K562 (cell line): ENCODE results near the gene SELPLG. TPM values are rescaled to one million over a fixed set of nuclear protein-coding genes. Genes with fewer than 3 reads are reported as not detected.

Experiments
- AFF1 ChIP-seq, 2 experiments: fragments of 450-650 bp; IDR thresholded peaks; 2 replicates each; pipeline ENCODE4 v1.6.1; 2018; ENCODE audit warnings: mild to moderate bottlenecking in 2 of 2, low read depth in 1 of 2; ENCODE audit not compliant: partially characterized antibody in 2 of 2
- ARID1B ChIP-seq: fragments of 450-650 bp; IDR thresholded peaks from 2 replicates; pipeline ENCODE4 v1.6.1; 2016; ENCODE audit warnings: antibody characterized with exemption, mild to moderate bottlenecking, inconsistent platforms
- FOS ChIP-seq: IDR thresholded peaks from 3 replicates; pipeline ENCODE4 v1.6.1; 2011; ENCODE audit not compliant: insufficient read length; ENCODE audit errors: extremely low read depth
- GMEB1 ChIP-seq: fragments of 250-450 bp; sonication (Bioruptor Pico); IDR thresholded peaks from 2 replicates; pipeline ENCODE4 v1.4.0; 2020; ENCODE audit warnings: mild to moderate bottlenecking
- HNRNPH1 ChIP-seq: fragments of 200-400 bp; formaldehyde crosslinking; optimal IDR thresholded peaks from 2 replicates; pipeline ENCODE3; 2017; ENCODE audit warnings: low read depth, mild to moderate bottlenecking, low read length, moderate library complexity
- KLF10 ChIP-seq: fragments of 250-450 bp; sonication (Bioruptor Pico); IDR thresholded peaks from 2 replicates; pipeline ENCODE4 v1.6.1; 2021; ENCODE audit warnings: matching md5 sums
- MAFG ChIP-seq: fragments of 450-650 bp; conservative IDR thresholded peaks from 2 replicates; pipeline ENCODE4 v1.6.1; 2016; ENCODE audit warnings: missing genetic modification characterization, missing compliant biosample characterization
- MCM5 ChIP-seq: fragments of 450-650 bp; IDR thresholded peaks from 2 replicates; pipeline ENCODE4 v1.6.1; 2016; ENCODE audit warnings: low read depth
- MEF2A ChIP-seq: IDR thresholded peaks from 2 replicates; pipeline ENCODE4 v1.6.1; 2011; ENCODE audit warnings: low read depth, mild to moderate bottlenecking, low read length, moderate library complexity; ENCODE audit not compliant: control insufficient read depth
- NR4A1 ChIP-seq, 2 experiments: fragments of 250-450 bp in 1 of 2; fragments of 450-650 bp in 1 of 2; sonication (Bioruptor Pico) in 1 of 2; IDR thresholded peaks; 2 replicates each; pipeline versions ENCODE4 v1.4.0 to v1.6.1; 2016 to 2020; ENCODE audit warnings: mild to moderate bottlenecking in 2 of 2, missing compliant biosample characterization in 1 of 2, missing genetic modification characterization in 1 of 2, moderate library complexity in 1 of 2
- POLR2AphosphoS5 ChIP-seq: IDR thresholded peaks from 2 replicates; pipeline ENCODE4 v1.6.1; 2011; ENCODE audit warnings: mild to moderate bottlenecking, low read depth, low read length, moderate library complexity; ENCODE audit not compliant: control insufficient read depth, insufficient read depth
- SAP30 ChIP-seq: fragments of 200-600 bp; sonication (generic); IDR thresholded peaks from 2 replicates; pipeline ENCODE4 v1.6.1; 2012; ENCODE audit warnings: borderline replicate concordance, low read depth, mild to moderate bottlenecking, moderate library complexity, low read length, control low read depth, inconsistent platforms; ENCODE audit not compliant: insufficient read depth, poor library complexity, severe bottlenecking
- ZNF134 ChIP-seq: fragments of 250-450 bp; sonication (Bioruptor Pico); conservative IDR thresholded peaks from 2 replicates; pipeline ENCODE4 v1.4.0; 2020
- ZNF197 ChIP-seq: fragments of 200-800 bp; sonication (Bioruptor generic); IDR thresholded peaks from 2 replicates; pipeline ENCODE4 v1.6.1; 2016; ENCODE audit warnings: low read depth, missing genetic modification characterization, missing compliant biosample characterization
- ZNF311 ChIP-seq: fragments of 250-450 bp; sonication (Bioruptor Pico); IDR thresholded peaks from 2 replicates; pipeline ENCODE4 v1.4.0; 2020; ENCODE audit warnings: mild to moderate bottlenecking, moderate library complexity
- polyA plus RNA-seq, 8 experiments: library from polyadenylated mRNA; depleted of rRNA in 4 of 8; stranded (reverse) in 5 of 8; unstranded in 3 of 8; fragments of >200 nt; fragmentation: Nextera tagmentation in 2 of 8; fragmentation: Illumina TruSeq in 1 of 8; extraction: Ambion mirVana in 2 of 8; extraction: Trizol in 1 of 8; gene quantifications; 2 replicates each; pipeline versions ENCODE4 v1.2.1 to v1.2.3, GENCODE V29; 2011 to 2014; ENCODE audit warnings: inconsistent platforms in 1 of 8, missing spikeins in 1 of 8
- total RNA-seq, 7 experiments: library from RNA; depleted of rRNA in 6 of 7; stranded (reverse); fragments of >200 nt in 6 of 7; fragmentation: Illumina TruSeq in 2 of 7; extraction: Trizol in 2 of 7; gene quantifications; 2 replicates each; pipeline versions ENCODE4 v1.2.1 to v1.2.3, GENCODE V29; 2011 to 2021; ENCODE audit warnings: low replicate concordance in 1 of 7
- TF ChIP-seq, protein P1 (sequence below): sonication (generic); formaldehyde crosslinking; IDR thresholded peaks from 2 replicates; pipeline ENCODE4 v1.8.0; 2022; ENCODE audit warnings: mild to moderate bottlenecking, missing genetic modification reagents
- TF ChIP-seq, protein P2 (sequence below): IDR thresholded peaks from 2 replicates; pipeline ENCODE4 v1.6.1; 2011; ENCODE audit warnings: borderline replicate concordance, low read depth, mild to moderate bottlenecking, moderate library complexity, low read length; ENCODE audit not compliant: insufficient read depth, poor library complexity, severe bottlenecking

Gene SELPLG
- total and polyA plus RNA-seq, 9 of the 15 experiments (the other 6 are each of a cell fraction or from before 2014, with no cell fraction given), result 0.22 to 10.2 (median 1.7) TPM

DNA sequence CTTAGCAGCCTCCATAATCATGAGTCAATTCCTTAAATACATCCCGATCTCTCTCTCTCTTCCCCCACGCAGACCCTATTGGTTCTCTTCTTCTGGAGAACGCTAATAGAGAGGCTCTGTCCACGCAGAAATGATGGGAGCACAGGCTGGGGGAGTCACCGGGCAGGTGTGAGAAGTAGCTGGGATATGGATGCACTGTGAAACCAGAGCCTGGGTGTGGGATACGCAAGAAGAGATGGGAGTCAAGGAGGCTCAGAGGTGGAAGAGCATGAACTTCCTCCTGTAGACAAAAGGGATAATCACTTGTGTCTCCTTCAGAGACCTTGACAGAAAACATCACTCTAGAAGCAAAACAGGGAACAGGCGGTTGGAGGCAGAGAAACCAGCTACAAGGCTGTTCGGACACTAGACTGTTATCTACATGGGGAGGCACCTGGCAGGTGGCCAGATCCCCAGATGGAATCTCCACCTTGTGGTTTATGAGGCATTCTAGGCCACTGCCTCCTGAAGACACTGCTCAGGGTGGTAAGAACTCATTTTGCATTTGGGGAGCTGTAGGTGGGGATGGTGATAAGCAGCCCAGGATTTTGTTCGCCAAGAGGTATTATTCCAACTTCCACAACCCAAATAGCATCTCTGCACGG, 7.2 kb upstream of the SELPLG start (continued):
- no peak for TF ChIP-seq ZNF311 (CRISPR knock-in tag)
- TF ChIP-seq MCM5, result no peak
- TF ChIP-seq HNRNPH1, result no peak
- TF ChIP-seq ZNF134, result no peak
- TF ChIP-seq, protein P1, sequence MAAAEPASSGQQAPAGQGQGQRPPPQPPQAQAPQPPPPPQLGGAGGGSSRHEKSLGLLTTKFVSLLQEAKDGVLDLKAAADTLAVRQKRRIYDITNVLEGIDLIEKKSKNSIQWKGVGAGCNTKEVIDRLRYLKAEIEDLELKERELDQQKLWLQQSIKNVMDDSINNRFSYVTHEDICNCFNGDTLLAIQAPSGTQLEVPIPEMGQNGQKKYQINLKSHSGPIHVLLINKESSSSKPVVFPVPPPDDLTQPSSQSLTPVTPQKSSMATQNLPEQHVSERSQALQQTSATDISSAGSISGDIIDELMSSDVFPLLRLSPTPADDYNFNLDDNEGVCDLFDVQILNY (CRISPR knock-in tag), result no peak
- TF ChIP-seq NR4A1 (CRISPR knock-in tag; IDR thresholded peaks at IDR 0.05), result no peak
- TF ChIP-seq NR4A1 (tag; IDR thresholded peaks at IDR 0.05), result no peak
- TF ChIP-seq MAFG, result no peak
- TF ChIP-seq, protein P2, sequence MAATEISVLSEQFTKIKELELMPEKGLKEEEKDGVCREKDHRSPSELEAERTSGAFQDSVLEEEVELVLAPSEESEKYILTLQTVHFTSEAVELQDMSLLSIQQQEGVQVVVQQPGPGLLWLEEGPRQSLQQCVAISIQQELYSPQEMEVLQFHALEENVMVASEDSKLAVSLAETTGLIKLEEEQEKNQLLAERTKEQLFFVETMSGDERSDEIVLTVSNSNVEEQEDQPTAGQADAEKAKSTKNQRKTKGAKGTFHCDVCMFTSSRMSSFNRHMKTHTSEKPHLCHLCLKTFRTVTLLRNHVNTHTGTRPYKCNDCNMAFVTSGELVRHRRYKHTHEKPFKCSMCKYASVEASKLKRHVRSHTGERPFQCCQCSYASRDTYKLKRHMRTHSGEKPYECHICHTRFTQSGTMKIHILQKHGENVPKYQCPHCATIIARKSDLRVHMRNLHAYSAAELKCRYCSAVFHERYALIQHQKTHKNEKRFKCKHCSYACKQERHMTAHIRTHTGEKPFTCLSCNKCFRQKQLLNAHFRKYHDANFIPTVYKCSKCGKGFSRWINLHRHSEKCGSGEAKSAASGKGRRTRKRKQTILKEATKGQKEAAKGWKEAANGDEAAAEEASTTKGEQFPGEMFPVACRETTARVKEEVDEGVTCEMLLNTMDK, result no peak
- no peak for TF ChIP-seq FOS
- no peak for TF ChIP-seq SAP30
- TF ChIP-seq KLF10, result no peak
- TF ChIP-seq MEF2A, result no peak
- peak; percentile 78 for TF ChIP-seq POLR2AphosphoS5
- TF ChIP-seq GMEB1, result no peak
- TF ChIP-seq ARID1B, result peak; percentile 84
- no peak for TF ChIP-seq ZNF197 (CRISPR knock-in tag)
- peak in 1 of 2 experiments; percentile 46 for TF ChIP-seq AFF1 (IDR thresholded peaks at IDR 0.05; ENCODE audit: low read depth in 1 of 2, partially characterized antibody in 2 of 2)
